ENCODE measurements around the gene MICAL3. TPM values are rescaled to one million over a fixed set of nuclear protein-coding genes. Genes with fewer than 3 reads are reported as not detected.

The MICAL3 gene
- total and polyA plus RNA-seq, 9 of the 15 experiments (the other 6 are each of a cell fraction or from before 2014, with no cell fraction given): 0.53 to 32.1 (median 12.3) TPM

DNA sequence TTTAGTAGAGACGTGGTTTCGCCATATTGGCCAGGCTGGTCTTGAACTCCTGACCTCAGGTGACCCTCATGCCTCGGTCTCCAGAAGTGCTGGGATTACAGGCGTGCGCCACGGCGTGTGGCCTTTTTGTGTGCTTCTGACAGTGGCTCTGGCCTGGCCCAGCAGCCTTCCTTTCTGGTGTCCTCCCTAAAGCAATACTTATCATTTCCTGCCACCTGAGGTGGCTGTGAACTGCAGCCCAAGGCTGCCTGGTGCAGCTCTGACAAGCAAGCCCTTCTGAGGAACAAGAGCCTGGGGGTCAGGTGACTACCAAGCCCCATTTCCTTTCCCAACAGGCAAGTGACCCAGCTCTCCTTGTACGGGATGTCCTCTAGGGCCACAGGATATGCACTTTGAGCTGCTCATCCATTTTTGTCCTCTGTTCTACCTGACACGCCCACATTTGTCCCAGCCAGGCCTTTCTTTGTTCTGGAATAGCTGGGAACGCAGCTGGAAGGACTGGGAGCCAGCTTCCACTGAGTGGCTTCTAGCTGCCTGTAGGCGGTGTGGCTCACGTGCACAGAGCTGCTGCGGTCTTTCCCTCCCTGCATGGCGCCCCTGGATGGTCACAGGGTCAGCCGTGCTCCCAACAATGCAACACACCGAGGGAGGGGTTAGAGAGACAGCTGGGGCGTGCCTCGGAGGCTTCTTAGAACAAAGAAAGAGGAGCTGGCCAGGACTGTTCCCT, 237.8 kb downstream of the MICAL3 start (continued):
- TF ChIP-seq, protein P1, sequence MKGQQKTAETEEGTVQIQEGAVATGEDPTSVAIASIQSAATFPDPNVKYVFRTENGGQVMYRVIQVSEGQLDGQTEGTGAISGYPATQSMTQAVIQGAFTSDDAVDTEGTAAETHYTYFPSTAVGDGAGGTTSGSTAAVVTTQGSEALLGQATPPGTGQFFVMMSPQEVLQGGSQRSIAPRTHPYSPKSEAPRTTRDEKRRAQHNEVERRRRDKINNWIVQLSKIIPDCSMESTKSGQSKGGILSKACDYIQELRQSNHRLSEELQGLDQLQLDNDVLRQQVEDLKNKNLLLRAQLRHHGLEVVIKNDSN (CRISPR knock-in tag; IDR thresholded peaks at IDR 0.05): peak; percentile 88
- TF ChIP-seq, protein P2, sequence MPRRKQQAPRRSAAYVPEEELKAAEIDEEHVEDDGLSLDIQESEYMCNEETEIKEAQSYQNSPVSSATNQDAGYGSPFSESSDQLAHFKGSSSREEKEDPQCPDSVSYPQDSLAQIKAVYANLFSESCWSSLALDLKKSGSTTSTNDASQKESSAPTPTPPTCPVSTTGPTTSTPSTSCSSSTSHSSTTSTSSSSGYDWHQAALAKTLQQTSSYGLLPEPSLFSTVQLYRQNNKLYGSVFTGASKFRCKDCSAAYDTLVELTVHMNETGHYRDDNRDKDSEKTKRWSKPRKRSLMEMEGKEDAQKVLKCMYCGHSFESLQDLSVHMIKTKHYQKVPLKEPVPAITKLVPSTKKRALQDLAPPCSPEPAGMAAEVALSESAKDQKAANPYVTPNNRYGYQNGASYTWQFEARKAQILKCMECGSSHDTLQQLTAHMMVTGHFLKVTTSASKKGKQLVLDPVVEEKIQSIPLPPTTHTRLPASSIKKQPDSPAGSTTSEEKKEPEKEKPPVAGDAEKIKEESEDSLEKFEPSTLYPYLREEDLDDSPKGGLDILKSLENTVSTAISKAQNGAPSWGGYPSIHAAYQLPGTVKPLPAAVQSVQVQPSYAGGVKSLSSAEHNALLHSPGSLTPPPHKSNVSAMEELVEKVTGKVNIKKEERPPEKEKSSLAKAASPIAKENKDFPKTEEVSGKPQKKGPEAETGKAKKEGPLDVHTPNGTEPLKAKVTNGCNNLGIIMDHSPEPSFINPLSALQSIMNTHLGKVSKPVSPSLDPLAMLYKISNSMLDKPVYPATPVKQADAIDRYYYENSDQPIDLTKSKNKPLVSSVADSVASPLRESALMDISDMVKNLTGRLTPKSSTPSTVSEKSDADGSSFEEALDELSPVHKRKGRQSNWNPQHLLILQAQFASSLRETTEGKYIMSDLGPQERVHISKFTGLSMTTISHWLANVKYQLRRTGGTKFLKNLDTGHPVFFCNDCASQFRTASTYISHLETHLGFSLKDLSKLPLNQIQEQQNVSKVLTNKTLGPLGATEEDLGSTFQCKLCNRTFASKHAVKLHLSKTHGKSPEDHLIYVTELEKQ (CRISPR knock-in tag; IDR thresholded peaks at IDR 0.05): 0 out of 2 replicates have a peak, but pooled peaks have one; percentile 44
- no peak for TF ChIP-seq ZNF134 (CRISPR knock-in tag; conservative IDR thresholded peaks at IDR 0.05)
- peak; percentile 85 for TF ChIP-seq CXXC5 (CRISPR knock-in tag; IDR thresholded peaks at IDR 0.05)
- TF ChIP-seq CAMTA2 (CRISPR knock-in tag; conservative IDR thresholded peaks at IDR 0.05): no peak
- TF ChIP-seq TAF1 (IDR thresholded peaks at IDR 0.05; ENCODE audit: control insufficient read depth, extremely low read depth, insufficient read depth, low read length, severe bottlenecking): peak; percentile 15
- TF ChIP-seq TCF7 (IDR thresholded peaks at IDR 0.05; ENCODE audit: borderline replicate concordance): no peak
- TF ChIP-seq SMC3 (conservative IDR thresholded peaks at IDR 0.05; ENCODE audit: insufficient read depth, low read depth, low read length): 0 out of 2 replicates have a peak, but pooled peaks have one; percentile 4
- no peak for TF ChIP-seq ZNF77 (CRISPR knock-in tag; IDR thresholded peaks at IDR 0.05)
- TF ChIP-seq, protein P3, sequence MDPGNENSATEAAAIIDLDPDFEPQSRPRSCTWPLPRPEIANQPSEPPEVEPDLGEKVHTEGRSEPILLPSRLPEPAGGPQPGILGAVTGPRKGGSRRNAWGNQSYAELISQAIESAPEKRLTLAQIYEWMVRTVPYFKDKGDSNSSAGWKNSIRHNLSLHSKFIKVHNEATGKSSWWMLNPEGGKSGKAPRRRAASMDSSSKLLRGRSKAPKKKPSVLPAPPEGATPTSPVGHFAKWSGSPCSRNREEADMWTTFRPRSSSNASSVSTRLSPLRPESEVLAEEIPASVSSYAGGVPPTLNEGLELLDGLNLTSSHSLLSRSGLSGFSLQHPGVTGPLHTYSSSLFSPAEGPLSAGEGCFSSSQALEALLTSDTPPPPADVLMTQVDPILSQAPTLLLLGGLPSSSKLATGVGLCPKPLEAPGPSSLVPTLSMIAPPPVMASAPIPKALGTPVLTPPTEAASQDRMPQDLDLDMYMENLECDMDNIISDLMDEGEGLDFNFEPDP (CRISPR knock-in tag; IDR thresholded peaks at IDR 0.05): no peak
- no peak for TF ChIP-seq WHSC1 (IDR thresholded peaks at IDR 0.05; ENCODE audit: low read length)
- 0 out of 2 replicates have a peak, but pooled peaks have one; percentile 7 for TF ChIP-seq MXI1 (IDR thresholded peaks at IDR 0.05; ENCODE audit: low read depth, low read length)
- TF ChIP-seq, protein P4, sequence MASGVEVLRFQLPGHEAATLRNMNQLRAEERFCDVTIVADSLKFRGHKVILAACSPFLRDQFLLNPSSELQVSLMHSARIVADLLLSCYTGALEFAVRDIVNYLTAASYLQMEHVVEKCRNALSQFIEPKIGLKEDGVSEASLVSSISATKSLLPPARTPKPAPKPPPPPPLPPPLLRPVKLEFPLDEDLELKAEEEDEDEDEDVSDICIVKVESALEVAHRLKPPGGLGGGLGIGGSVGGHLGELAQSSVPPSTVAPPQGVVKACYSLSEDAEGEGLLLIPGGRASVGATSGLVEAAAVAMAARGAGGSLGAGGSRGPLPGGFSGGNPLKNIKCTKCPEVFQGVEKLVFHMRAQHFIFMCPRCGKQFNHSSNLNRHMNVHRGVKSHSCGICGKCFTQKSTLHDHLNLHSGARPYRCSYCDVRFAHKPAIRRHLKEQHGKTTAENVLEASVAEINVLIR (CRISPR knock-in tag; IDR thresholded peaks at IDR 0.05): peak; percentile 10; the same call in 1 of the 2 replicates
- peak; percentile 59 for TF ChIP-seq MTA2 (IDR thresholded peaks at IDR 0.05; ENCODE audit: low read depth)
- no peak for TF ChIP-seq BRD4 (IDR thresholded peaks at IDR 0.05)
- TF ChIP-seq BCOR (IDR thresholded peaks at IDR 0.05): peak; percentile 60
- TF ChIP-seq PHTF2 (CRISPR knock-in tag; IDR thresholded peaks at IDR 0.05): no peak
- no peak for TF ChIP-seq ATF1 (CRISPR knock-in tag; IDR thresholded peaks at IDR 0.05)
- peak; percentile 49 for TF ChIP-seq ATF1 (tag; IDR thresholded peaks at IDR 0.05)
- no peak for TF ChIP-seq ZNF282 (CRISPR knock-in tag; IDR thresholded peaks at IDR 0.05)
- TF ChIP-seq U2AF1 (optimal IDR thresholded peaks at IDR 0.05; ENCODE audit: low read depth, low read length): no peak

Data from K562 (cell line).